WERI-Rb-1 (cell line): ENCODE data around the gene TXN.
"Not testable (repeated sequence)": the region's sequence is repeated elsewhere in the genome, so short reads cannot be mapped to it uniquely, and the experiment has no call there.

Source experiments
- DNase-seq: peaks from one replicate; pipeline ENCODE4 v3.0.0-alpha.2; 2020
- H3K27ac ChIP-seq: fragments of 250-450 bp; sonication (Bioruptor Pico); 2 replicates; pipeline ENCODE4 v1.5.1; 2020; ENCODE audit warnings: mild to moderate bottlenecking, moderate library complexity
- H3K27me3 ChIP-seq: fragments of 250-450 bp; sonication (Bioruptor Pico); 2 replicates; pipeline ENCODE4 v1.5.1; 2021; ENCODE audit warnings: mild to moderate bottlenecking, low read depth, moderate library complexity; ENCODE audit not compliant: insufficient read depth, severe bottlenecking
- H3K36me3 ChIP-seq: fragments of 250-450 bp; sonication (Bioruptor Pico); 2 replicates; pipeline ENCODE4 v1.5.1; 2020; ENCODE audit warnings: mild to moderate bottlenecking, moderate library complexity
- H3K4me3 ChIP-seq: 2 replicates; pipeline ENCODE4 v1.5.1; 2011; ENCODE audit warnings: low read depth, mild to moderate bottlenecking, control low read depth, low read length
- H3K9me3 ChIP-seq: fragments of 250-450 bp; sonication (Bioruptor Pico); 2 replicates; pipeline ENCODE4 v1.5.1; 2021; ENCODE audit warnings: mild to moderate bottlenecking, moderate library complexity; ENCODE audit not compliant: severe bottlenecking
- CTCF ChIP-seq: IDR thresholded peaks from 2 replicates; pipeline ENCODE4 v1.5.1; 2011; ENCODE audit warnings: low read depth, mild to moderate bottlenecking, control low read depth, inconsistent platforms, low read length

Gene TXN

GRCh38 chr9:110206389-110206788 lies 49.9 kb downstream of the TXN start:
- Histone ChIP-seq H3K9me3 (peaks cover 10% of the 10 kb centered on the region), H3K27ac (no peak overlapping the region), H3K27me3 (peaks cover 98% of the 10 kb centered on the region), H3K36me3 (no peaks in the 10 kb centered on the region), H3K4me3 (no peak overlapping the region)
- no peak for DNase-seq
- no peak for TF ChIP-seq CTCF

- Histone ChIP-seq H3K9me3 (peaks cover 10% of the 10 kb centered on the region), H3K27me3 (peaks cover 98% of the 10 kb centered on the region)
- not testable (repeated sequence) for H3K36me3 ChIP-seq, H3K27ac ChIP-seq, DNase-seq, H3K4me3 ChIP-seq
Measured at GRCh38 chr9:110205612-110206011, 50.7 kb downstream of the TXN start.

- TF ChIP-seq CTCF, result no peak
- Histone ChIP-seq H3K27me3 (peaks cover 94% of the 10 kb centered on the region), H3K4me3 (no peak overlapping the region), H3K36me3 (no peaks in the 10 kb centered on the region), H3K27ac (no peak overlapping the region), H3K9me3 (no peaks in the 10 kb centered on the region)
- no peak for DNase-seq
Measured at GRCh38 chr9:110202232-110202631, 54.1 kb downstream of the TXN start.

GRCh38 chr9:110199643-110200042 lies 56.7 kb downstream of the TXN start:
- DNase-seq, result no peak
- Histone ChIP-seq H3K36me3 (no peaks in the 10 kb centered on the region), H3K27me3 (peaks cover 89% of the 10 kb centered on the region), H3K27ac (no peak overlapping the region), H3K4me3 (no peak overlapping the region), H3K9me3 (peaks cover 2% of the 10 kb centered on the region)
- no peak for TF ChIP-seq CTCF

- DNase-seq, result no peak
- H3K4me3 ChIP-seq, result no peak overlapping the region
- H3K9me3 ChIP-seq, result peaks cover 2% of the 10 kb centered on the region
- no peak overlapping the region for H3K27ac ChIP-seq
- TF ChIP-seq CTCF, result no peak
- no peaks in the 10 kb centered on the region for H3K36me3 ChIP-seq
- peaks cover 89% of the 10 kb centered on the region for H3K27me3 ChIP-seq
Measured at GRCh38 chr9:110198357-110198756, 58.0 kb downstream of the TXN start.

- Histone ChIP-seq H3K27ac (no peak overlapping the region), H3K4me3 (no peak overlapping the region), H3K36me3 (no peaks in the 10 kb centered on the region), H3K9me3 (peaks cover 2% of the 10 kb centered on the region), H3K27me3 (peaks cover 89% of the 10 kb centered on the region)
- no peak for DNase-seq
- no peak for TF ChIP-seq CTCF
Measured at GRCh38 chr9:110197330-110198187, 58.7 kb downstream of the TXN start.

GRCh38 chr9:110196084-110196499 lies 60.2 kb downstream of the TXN start:
- H3K27me3 ChIP-seq, result peaks cover 88% of the 10 kb centered on the region
- DNase-seq, H3K4me3 ChIP-seq, H3K9me3 ChIP-seq, H3K27ac ChIP-seq, H3K36me3 ChIP-seq: not testable (repeated sequence)
